ENCODE results near the gene PSMA3.

DNA sequence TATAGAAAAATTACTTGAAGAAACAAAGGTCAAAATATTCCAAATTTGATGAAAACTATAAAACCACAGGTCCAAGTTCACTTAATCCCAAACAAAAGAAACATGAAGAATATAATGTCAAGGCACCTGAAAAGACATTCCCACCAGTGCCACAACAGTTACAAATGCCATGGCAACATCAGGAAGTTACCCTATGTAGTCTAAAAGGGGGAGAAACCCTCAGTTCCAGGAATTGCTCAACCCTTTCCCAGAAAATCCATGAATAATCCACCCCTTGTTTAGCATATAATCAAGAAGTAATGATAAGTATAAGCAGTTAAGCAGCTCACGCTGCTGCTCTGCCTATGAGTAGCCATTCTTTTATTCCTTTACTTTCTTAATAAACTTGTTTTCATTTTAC is 48.4 kb upstream of the PSMA3 start:
- TF ChIP-seq ZBTB17 (tag by site-specific recombination; IDR thresholded peaks at IDR 0.05) (no peak), ZNF701 (tag by site-specific recombination; IDR thresholded peaks at IDR 0.05) (no peak), YY1 (tag by site-specific recombination; IDR thresholded peaks at IDR 0.05) (no peak), ZNF433 (tag by site-specific recombination; IDR thresholded peaks at IDR 0.05; ENCODE audit: low read depth) (no peak), ZNF239 (tag by site-specific recombination; IDR thresholded peaks at IDR 0.05) (no peak), ZNF292 (tag by site-specific recombination; IDR thresholded peaks at IDR 0.05; ENCODE audit: borderline replicate concordance, low read depth) (no peak), ZNF274 (IDR thresholded peaks at IDR 0.05; ENCODE audit: low read length) (no peak), ZNF274 (tag by site-specific recombination; IDR thresholded peaks at IDR 0.05; ENCODE audit: borderline replicate concordance) (no peak), ZNF549 (tag by site-specific recombination; IDR thresholded peaks at IDR 0.05) (no peak)
- TF ChIP-seq, protein P1, sequence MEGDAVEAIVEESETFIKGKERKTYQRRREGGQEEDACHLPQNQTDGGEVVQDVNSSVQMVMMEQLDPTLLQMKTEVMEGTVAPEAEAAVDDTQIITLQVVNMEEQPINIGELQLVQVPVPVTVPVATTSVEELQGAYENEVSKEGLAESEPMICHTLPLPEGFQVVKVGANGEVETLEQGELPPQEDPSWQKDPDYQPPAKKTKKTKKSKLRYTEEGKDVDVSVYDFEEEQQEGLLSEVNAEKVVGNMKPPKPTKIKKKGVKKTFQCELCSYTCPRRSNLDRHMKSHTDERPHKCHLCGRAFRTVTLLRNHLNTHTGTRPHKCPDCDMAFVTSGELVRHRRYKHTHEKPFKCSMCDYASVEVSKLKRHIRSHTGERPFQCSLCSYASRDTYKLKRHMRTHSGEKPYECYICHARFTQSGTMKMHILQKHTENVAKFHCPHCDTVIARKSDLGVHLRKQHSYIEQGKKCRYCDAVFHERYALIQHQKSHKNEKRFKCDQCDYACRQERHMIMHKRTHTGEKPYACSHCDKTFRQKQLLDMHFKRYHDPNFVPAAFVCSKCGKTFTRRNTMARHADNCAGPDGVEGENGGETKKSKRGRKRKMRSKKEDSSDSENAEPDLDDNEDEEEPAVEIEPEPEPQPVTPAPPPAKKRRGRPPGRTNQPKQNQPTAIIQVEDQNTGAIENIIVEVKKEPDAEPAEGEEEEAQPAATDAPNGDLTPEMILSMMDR (tag by site-specific recombination; IDR thresholded peaks at IDR 0.05), result no peak
- TF ChIP-seq, protein P2, sequence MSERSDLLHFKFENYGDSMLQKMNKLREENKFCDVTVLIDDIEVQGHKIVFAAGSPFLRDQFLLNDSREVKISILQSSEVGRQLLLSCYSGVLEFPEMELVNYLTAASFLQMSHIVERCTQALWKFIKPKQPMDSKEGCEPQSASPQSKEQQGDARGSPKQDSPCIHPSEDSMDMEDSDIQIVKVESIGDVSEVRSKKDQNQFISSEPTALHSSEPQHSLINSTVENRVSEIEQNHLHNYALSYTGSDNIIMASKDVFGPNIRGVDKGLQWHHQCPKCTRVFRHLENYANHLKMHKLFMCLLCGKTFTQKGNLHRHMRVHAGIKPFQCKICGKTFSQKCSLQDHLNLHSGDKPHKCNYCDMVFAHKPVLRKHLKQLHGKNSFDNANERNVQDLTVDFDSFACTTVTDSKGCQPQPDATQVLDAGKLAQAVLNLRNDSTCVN (tag by site-specific recombination; optimal IDR thresholded peaks at IDR 0.05), result no peak

Data from HEK293 (cell line).